MM.1S (cell line): Measurements from ENCODE around the gene ENPP1.

Source experiments
- DNase-seq: peaks from one replicate; pipeline ENCODE4 v3.0.0-alpha.2; 2015
- H2AFZ ChIP-seq: fragments of 300-600 bp; sonication (generic); 2 replicates; pipeline ENCODE4 v1.6.0; 2016; ENCODE audit warnings: antibody characterized with exemption, low read length
- H3F3A ChIP-seq: fragments of 300-600 bp; sonication (generic); 2 replicates; pipeline ENCODE4 v1.6.1; 2016; ENCODE audit warnings: mild to moderate bottlenecking, antibody characterized with exemption, low read length, moderate library complexity, mixed read lengths; ENCODE audit not compliant: insufficient read depth
- H3K27ac ChIP-seq: fragments of 300-600 bp; sonication (generic); 2 replicates; pipeline ENCODE4 v1.5.1; 2016; ENCODE audit warnings: mild to moderate bottlenecking, low read length
- H3K27me3 ChIP-seq: fragments of 300-600 bp; sonication (generic); replicated peaks from 2 replicates; pipeline ENCODE4 v1.6.0; 2016; ENCODE audit warnings: low read length; ENCODE audit not compliant: insufficient read depth
- H3K36me3 ChIP-seq: fragments of 300-600 bp; sonication (generic); replicated peaks from 2 replicates; pipeline ENCODE4 v1.6.1; 2016; ENCODE audit warnings: mild to moderate bottlenecking, low read length, mixed read lengths; ENCODE audit not compliant: insufficient read depth
- H3K4me1 ChIP-seq: fragments of 300-600 bp; sonication (generic); 2 replicates; pipeline ENCODE4 v1.6.1; 2016; ENCODE audit warnings: low read length, mixed read lengths
- H3K4me2 ChIP-seq: fragments of 300-600 bp; sonication (generic); 2 replicates; pipeline ENCODE4 v1.6.0; 2016; ENCODE audit warnings: low read depth, low read length
- H3K4me3 ChIP-seq: fragments of 300-600 bp; sonication (generic); 2 replicates; pipeline ENCODE4 v1.5.1; 2016; ENCODE audit warnings: low read length, mixed read lengths
- H3K79me2 ChIP-seq: fragments of 300-600 bp; sonication (generic); 2 replicates; pipeline ENCODE4 v1.6.1; 2016; ENCODE audit warnings: mixed run types, low read length, mixed read lengths
- H3K9ac ChIP-seq: fragments of 300-600 bp; sonication (generic); 2 replicates; pipeline ENCODE4 v1.6.1; 2016; ENCODE audit warnings: low read length, mixed read lengths
- H3K9me2 ChIP-seq: fragments of 300-600 bp; sonication (generic); replicated peaks from 2 replicates; pipeline ENCODE4 v1.6.1; 2016; ENCODE audit warnings: mild to moderate bottlenecking, low read length, mixed read lengths; ENCODE audit not compliant: insufficient read depth
- H3K9me3 ChIP-seq: fragments of 300-600 bp; sonication (generic); replicated peaks from 2 replicates; pipeline ENCODE4 v1.6.1; 2016; ENCODE audit warnings: mild to moderate bottlenecking, low read length, mixed read lengths; ENCODE audit not compliant: insufficient read depth
- H4K20me1 ChIP-seq: fragments of 300-600 bp; sonication (generic); 2 replicates; pipeline ENCODE4 v1.6.1; 2016; ENCODE audit warnings: mild to moderate bottlenecking, low read length, moderate library complexity, mixed read lengths; ENCODE audit not compliant: insufficient read depth
- EZH2 ChIP-seq: fragments of 300-600 bp; sonication (generic); optimal IDR thresholded peaks from 2 replicates; pipeline ENCODE3; 2017; ENCODE audit warnings: low read depth, mild to moderate bottlenecking, antibody characterized with exemption, low read length, mixed read lengths
- EZH2phosphoT487 ChIP-seq: fragments of 300-600 bp; sonication (generic); IDR thresholded peaks from 2 replicates; pipeline ENCODE4 v1.6.1; 2018; ENCODE audit warnings: antibody characterized with exemption, low read length
- TF ChIP-seq, protein P1 (sequence below): fragments of 300-600 bp; sonication (generic); IDR thresholded peaks from 2 replicates; pipeline ENCODE4 v1.5.1; 2016; ENCODE audit warnings: antibody characterized with exemption, low read length, mixed read lengths

ENPP1 gene

DNA sequence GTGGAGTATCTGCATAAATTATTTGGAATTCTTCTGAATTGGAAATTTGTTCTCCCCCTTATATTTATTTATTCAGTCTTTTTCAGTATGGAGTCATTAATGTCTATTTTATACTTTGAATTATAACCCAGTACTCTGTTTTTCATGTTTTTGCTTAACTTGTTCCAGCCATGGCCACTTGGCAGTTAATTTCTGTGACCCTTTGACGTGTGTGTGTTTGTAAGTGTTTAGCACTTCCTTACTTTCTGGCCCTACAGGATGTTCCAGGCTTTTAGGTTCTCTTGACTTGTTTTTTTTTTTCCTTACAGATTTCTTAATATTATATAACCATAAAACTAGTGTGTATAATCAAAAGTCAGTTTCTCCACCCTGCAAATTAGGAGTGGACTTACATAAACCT is 24.1 kb downstream of the ENPP1 start:
- no peaks in the 10 kb centered on the region for H3F3A ChIP-seq

DNA sequence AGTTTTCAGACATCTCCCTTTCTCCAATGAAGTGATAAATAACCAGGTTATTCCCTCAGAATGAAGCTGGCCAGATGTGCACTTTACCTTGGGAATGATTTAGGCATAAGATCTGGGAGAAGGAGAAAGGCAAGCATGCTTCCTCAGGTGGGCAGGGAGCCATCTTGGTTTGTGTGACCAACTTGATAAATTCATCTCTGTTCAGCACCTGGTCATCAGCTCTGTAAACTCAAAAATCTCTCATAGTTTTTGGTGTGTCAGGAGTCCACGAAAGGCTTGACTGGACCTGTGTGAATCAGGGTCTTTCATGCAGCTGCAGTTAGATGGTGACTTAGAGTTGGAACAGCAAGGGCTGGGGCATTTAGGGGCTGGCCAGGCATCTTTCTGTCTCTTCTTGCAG is 24.5 kb downstream of the ENPP1 start:
- TF ChIP-seq, protein P1, sequence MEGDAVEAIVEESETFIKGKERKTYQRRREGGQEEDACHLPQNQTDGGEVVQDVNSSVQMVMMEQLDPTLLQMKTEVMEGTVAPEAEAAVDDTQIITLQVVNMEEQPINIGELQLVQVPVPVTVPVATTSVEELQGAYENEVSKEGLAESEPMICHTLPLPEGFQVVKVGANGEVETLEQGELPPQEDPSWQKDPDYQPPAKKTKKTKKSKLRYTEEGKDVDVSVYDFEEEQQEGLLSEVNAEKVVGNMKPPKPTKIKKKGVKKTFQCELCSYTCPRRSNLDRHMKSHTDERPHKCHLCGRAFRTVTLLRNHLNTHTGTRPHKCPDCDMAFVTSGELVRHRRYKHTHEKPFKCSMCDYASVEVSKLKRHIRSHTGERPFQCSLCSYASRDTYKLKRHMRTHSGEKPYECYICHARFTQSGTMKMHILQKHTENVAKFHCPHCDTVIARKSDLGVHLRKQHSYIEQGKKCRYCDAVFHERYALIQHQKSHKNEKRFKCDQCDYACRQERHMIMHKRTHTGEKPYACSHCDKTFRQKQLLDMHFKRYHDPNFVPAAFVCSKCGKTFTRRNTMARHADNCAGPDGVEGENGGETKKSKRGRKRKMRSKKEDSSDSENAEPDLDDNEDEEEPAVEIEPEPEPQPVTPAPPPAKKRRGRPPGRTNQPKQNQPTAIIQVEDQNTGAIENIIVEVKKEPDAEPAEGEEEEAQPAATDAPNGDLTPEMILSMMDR, result no peak
- TF ChIP-seq EZH2, result no peak
- TF ChIP-seq EZH2phosphoT487, result no peak
- no peak for DNase-seq
- no peaks in the 10 kb centered on the region for H3K9me2 ChIP-seq
- no peaks in the 10 kb centered on the region for H3K27me3 ChIP-seq
- no peaks in the 10 kb centered on the region for H3K4me1 ChIP-seq
- H3K4me2 ChIP-seq, result no peak overlapping the region
- no peaks in the 10 kb centered on the region for H3K9me3 ChIP-seq
- no peaks in the 10 kb centered on the region for H3F3A ChIP-seq
- H3K9ac ChIP-seq, result no peak overlapping the region
- no peak overlapping the region for H3K27ac ChIP-seq
- no peaks in the 10 kb centered on the region for H4K20me1 ChIP-seq
- no peak overlapping the region for H3K4me3 ChIP-seq
- no peaks in the 10 kb centered on the region for H3K79me2 ChIP-seq
- H3K36me3 ChIP-seq, result no peaks in the 10 kb centered on the region
- H2AFZ ChIP-seq, result no peak overlapping the region

More for the DNA sequence above, 24.1 kb downstream of the ENPP1 start:
- Histone ChIP-seq H3K79me2 (no peaks in the 10 kb centered on the region), H3K27me3 (no peaks in the 10 kb centered on the region), H3K27ac (no peak overlapping the region), H3K9me3 (no peaks in the 10 kb centered on the region), H3K36me3 (no peaks in the 10 kb centered on the region), H2AFZ (no peak overlapping the region), H4K20me1 (no peaks in the 10 kb centered on the region), H3K4me2 (no peak overlapping the region), H3K4me1 (no peaks in the 10 kb centered on the region), H3K9ac (no peak overlapping the region), H3K4me3 (no peak overlapping the region), H3K9me2 (no peaks in the 10 kb centered on the region)
- no peak for TF ChIP-seq EZH2
- TF ChIP-seq, protein P1, result no peak
- no peak for TF ChIP-seq EZH2phosphoT487
- DNase-seq, result no peak

DNA sequence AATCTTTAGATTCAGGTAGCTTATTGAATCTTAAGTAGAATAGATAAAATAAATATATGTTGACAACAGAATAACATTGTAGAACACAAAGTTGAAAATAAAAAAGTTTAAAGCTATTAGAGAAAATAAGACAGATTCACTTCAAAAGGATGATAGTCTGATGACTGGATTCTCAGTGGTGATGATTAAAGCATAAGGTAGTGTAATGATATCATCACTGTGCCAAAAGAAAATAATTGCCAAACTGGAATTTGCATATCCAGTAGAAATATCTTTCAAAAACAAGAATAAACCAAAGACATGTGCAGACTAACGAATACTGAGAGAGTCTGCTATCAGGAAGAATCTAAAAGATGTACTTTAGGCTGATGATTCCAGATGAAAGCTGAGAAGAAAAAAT is 30.2 kb downstream of the ENPP1 start:
- DNase-seq, result no peak
- H3K4me3 ChIP-seq, result no peak overlapping the region
- H3K36me3 ChIP-seq, result no peaks in the 10 kb centered on the region
- TF ChIP-seq EZH2, result no peak
- no peak for TF ChIP-seq EZH2phosphoT487
- H3K79me2 ChIP-seq, result no peaks in the 10 kb centered on the region
- H3F3A ChIP-seq, result no peaks in the 10 kb centered on the region
- H3K4me2 ChIP-seq, result no peak overlapping the region
- no peaks in the 10 kb centered on the region for H4K20me1 ChIP-seq
- H2AFZ ChIP-seq, result no peak overlapping the region
- H3K9ac ChIP-seq, result no peak overlapping the region
- no peaks in the 10 kb centered on the region for H3K27me3 ChIP-seq
- no peaks in the 10 kb centered on the region for H3K9me3 ChIP-seq
- no peaks in the 10 kb centered on the region for H3K4me1 ChIP-seq
- no peak overlapping the region for H3K27ac ChIP-seq
- no peaks in the 10 kb centered on the region for H3K9me2 ChIP-seq

DNA sequence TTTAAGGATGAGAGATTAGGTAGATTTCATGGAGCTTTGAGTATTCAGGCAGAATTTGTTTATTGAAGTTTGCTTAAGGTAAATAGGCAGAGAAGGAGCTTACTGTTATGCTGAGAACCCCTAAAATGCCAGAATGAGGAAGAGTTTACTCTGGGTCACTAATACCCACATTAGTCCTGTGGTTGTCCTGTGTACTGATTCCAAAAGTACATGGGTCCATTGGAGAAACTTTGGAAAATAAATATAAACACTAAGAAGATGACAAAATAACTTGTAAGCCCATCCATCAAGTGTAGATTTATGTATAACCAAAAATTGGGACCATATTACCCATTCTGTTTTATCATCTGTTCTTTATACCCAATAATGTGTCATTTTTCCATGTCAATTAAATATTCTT is 31.6 kb downstream of the ENPP1 start:
- Histone ChIP-seq H3K79me2 (no peaks in the 10 kb centered on the region), H3F3A (no peaks in the 10 kb centered on the region), H3K27me3 (no peaks in the 10 kb centered on the region), H3K9me2 (no peaks in the 10 kb centered on the region), H4K20me1 (no peaks in the 10 kb centered on the region), H3K9ac (no peak overlapping the region), H3K36me3 (no peaks in the 10 kb centered on the region), H2AFZ (no peak overlapping the region), H3K4me1 (no peaks in the 10 kb centered on the region), H3K4me3 (no peak overlapping the region), H3K9me3 (no peaks in the 10 kb centered on the region), H3K27ac (no peak overlapping the region), H3K4me2 (no peak overlapping the region)
- TF ChIP-seq EZH2 (no peak), EZH2phosphoT487 (no peak)
- TF ChIP-seq, protein P1, result no peak
- DNase-seq, result no peak
